Gastrocnemius medialis (tissue), 4 donors: ENCODE results near the gene RNF224. TPM values are rescaled to one million over a fixed set of nuclear protein-coding genes. Genes with fewer than 3 reads are reported as not detected.

ENCODE experiments used
- ATAC-seq, 2 donors: fragments of 150-250 bp; one replicate each; pipeline ENCODE4 v1.9.1; 2016
- DNase-seq, 2 donors: peaks; one replicate each; pipeline ENCODE4 v3.0.0-alpha.2; 2019
- H3K27ac ChIP-seq, 4 donors: fragments of 200-600 bp; sonication (generic); 1 replicate in 1 of 4; 2 replicates in 3 of 4; pipeline ENCODE4 v1.5.1; 2016 to 2018; ENCODE audit warnings: mild to moderate bottlenecking in 2 of 4, moderate library complexity in 1 of 4
- H3K27me3 ChIP-seq, 3 donors: fragments of 200-600 bp; sonication (generic) in 2 of 3; 1 replicate in 1 of 3; 2 replicates in 2 of 3; pipeline versions ENCODE4 v1.5.1 to v1.6.0; 2016 to 2019; ENCODE audit warnings: mild to moderate bottlenecking in 1 of 3, moderate library complexity in 1 of 3
- H3K36me3 ChIP-seq, 2 donors: fragments of 200-600 bp; sonication (generic) in 1 of 2; one replicate each; pipeline ENCODE4 v1.5.1; 2017 to 2018
- H3K4me1 ChIP-seq, 2 donors: fragments of 200-600 bp; sonication (generic) in 1 of 2; one replicate each; pipeline ENCODE4 v1.5.1; 2016 to 2017; ENCODE audit warnings: mild to moderate bottlenecking in 2 of 2
- H3K4me3 ChIP-seq, 4 donors: fragments of 200-600 bp; sonication (generic) in 3 of 4; 1 replicate in 1 of 4; 2 replicates in 3 of 4; pipeline ENCODE4 v1.5.1; 2016 to 2019; ENCODE audit warnings: mild to moderate bottlenecking in 2 of 4
- H3K9me3 ChIP-seq, 3 donors: fragments of 200-600 bp; sonication (generic) in 2 of 3; 1 replicate in 1 of 3; 2 replicates in 2 of 3; pipeline ENCODE4 v1.5.1; 2016 to 2019
- CTCF ChIP-seq, 5 experiments: fragments of 450-650 bp in 3 of 5; fragments of 200-600 bp in 2 of 5; sonication (generic) in 2 of 5; IDR thresholded peaks in 4 of 5; conservative IDR thresholded peaks in 1 of 5; 1 replicate in 4 of 5; 2 replicates in 1 of 5; pipeline ENCODE4 v1.5.1; 2016 to 2019; ENCODE audit warnings: antibody characterized with exemption in 5 of 5, mild to moderate bottlenecking in 3 of 5, moderate library complexity in 3 of 5
- POLR2A ChIP-seq, 2 donors: fragments of 450-650 bp; IDR thresholded peaks; one replicate each; pipeline ENCODE4 v1.6.1; 2017; ENCODE audit warnings: antibody characterized with exemption in 2 of 2, mild to moderate bottlenecking in 2 of 2, moderate library complexity in 2 of 2
- in situ Hi-C, 4 donors: fragments of 200-750 bp; cut with MboI; loops; one replicate each; pipeline versions ENCODE4 v1.15.0 to v1.8.0; 2017; ENCODE audit warnings: low sequenced_read_pairs in 4 of 4
- intact Hi-C: fragments of 100-400 bp; cut with DNase I; formaldehyde crosslinking; loops from one replicate; pipeline ENCODE4 v1.15.1; 2023; ENCODE audit warnings: low total_unique reads
- total RNA-seq, 4 donors: library from RNA; depleted of rRNA; stranded (reverse); fragments of >200 nt; gene quantifications; one replicate each; pipeline versions ENCODE4 v1.1.0 to v1.2.3, GENCODE V29; 2016

RNF224 gene
- total RNA-seq, 4 donors from 2014 or later: not detected

- Histone ChIP-seq H3K27me3 (peaks cover 28 to 42% (median 31%) of the 10 kb centered on the region in 3 donors), H3K36me3 (no peaks in the 10 kb centered on the region), H3K4me1 (peaks cover 7 to 8% of the 10 kb centered on the region in 2 donors), H3K9me3 (no peaks in the 10 kb centered on the region), H3K4me3 (no peak overlapping the region), H3K27ac (no peak overlapping the region)
- in situ Hi-C loops (loop anchor here in 1 of 4 donors (10.0 kb wide), 1 partner anchor 104 kb away; no protein-coding TSS in a partner anchor), intact Hi-C loops (no loop called here)
- ATAC-seq (no peak), DNase-seq (no peak)
- TF ChIP-seq CTCF (IDR thresholded peaks at IDR 0.05 in 4 of 5, conservative IDR thresholded peaks at IDR 0.05 in 1 of 5) (no peak), POLR2A (IDR thresholded peaks at IDR 0.05) (no peak)
These were observed 1.2 kb downstream of the RNF224 start for GRCh38 chr9:137228506-137228967.

DNA sequence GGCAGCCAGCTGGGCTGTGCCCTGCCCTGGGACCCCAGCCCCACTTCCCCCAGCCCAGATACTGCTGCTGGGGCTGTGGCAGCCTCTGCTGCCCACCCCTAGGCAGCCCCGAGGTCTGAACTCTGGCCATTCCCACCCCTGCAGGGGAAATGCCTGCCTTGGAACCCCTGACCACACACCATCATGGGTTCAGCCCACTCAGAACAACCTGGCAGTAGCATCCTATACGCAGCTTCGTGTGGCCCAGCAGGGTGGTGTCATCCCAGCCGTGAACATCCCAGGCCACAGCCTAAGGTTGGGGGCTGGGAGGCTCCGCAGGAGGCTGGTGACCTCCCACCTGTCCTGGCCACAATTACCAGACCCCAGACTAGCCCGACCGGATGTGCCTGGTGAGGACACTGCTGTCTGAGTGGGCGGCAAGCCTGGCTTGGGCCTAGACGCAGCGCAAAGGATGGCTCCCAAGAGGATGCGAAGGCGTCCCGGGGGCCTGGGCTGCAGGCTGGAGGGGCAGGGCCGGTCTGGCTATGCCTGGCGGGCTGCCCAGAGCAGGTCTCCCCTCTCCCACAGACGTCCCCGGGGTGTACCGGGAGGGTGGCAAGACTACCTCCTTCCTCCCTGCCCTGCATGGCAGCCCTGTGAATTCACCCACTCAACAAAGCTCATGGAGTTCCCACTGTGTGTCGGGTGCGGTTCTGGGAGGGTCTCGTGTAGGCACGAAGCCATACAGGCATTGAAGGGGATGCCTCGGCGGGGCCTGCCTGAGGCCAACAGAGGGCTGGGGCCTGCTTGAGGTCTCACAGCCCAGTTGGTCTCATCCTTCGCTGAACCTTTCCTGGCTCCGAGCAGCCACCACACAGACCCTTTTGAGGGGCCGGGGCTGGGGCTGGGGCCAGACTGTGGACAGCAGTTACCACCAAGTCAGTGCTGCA, 1.9 kb downstream of the RNF224 start:
- no peak for TF ChIP-seq POLR2A (IDR thresholded peaks at IDR 0.05)
- no peak for TF ChIP-seq CTCF (IDR thresholded peaks at IDR 0.05 in 4 of 5, conservative IDR thresholded peaks at IDR 0.05 in 1 of 5)
- Histone ChIP-seq H3K4me3 (no peak overlapping the region), H3K9me3 (no peaks in the 10 kb centered on the region), H3K36me3 (no peaks in the 10 kb centered on the region), H3K27me3 (peaks cover 28 to 49% (median 31%) of the 10 kb centered on the region in 3 donors), H3K4me1 (peaks cover 3% of the 10 kb centered on the region in 2 donors), H3K27ac (no peak overlapping the region)
- no peak for ATAC-seq
- in situ Hi-C loops: loop anchor here in 1 of 4 donors (10.0 kb wide), 1 partner anchor 104 kb away; no protein-coding TSS in a partner anchor
- intact Hi-C loops: no loop called here
- DNase-seq: no peak

DNA sequence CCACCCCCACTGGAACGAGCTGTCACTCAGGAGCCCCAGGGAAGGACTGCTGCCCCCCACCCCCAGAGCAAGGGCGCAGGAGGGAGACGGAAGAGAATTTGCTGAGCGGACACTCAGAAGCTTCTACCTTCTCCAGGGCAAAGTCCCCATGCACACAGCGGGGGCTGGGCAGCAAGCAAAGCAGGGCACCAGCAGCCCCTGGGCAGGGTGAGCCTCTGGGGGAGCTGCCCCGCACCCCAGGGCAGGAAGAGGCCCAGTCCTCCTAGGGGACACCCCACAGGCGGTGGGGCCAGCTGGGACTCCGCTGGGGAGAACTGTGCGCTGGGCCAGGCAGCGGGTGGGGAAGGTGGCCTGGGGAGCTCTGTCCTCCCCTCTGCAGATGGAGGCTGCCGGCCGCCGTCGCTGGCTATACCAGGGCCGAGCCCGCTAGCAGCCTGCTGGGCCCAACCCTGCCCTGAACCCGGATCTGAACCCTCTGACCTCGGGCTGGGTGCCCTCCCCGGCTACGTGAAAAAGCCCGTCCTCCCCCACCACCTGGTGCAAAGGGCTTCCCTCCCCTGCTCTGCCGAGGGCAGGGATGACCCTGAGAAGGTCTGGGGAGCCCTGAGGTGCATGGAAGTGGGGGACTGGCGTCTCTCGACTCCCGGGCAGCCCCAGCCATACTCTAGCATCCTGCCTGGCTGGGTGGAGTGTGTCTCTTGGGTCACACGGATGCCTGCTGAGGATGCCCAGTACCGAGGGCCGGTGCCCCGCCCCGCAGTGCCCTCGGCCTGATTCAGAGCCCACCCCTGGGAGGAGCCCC, 2.8 kb downstream of the RNF224 start:
- TF ChIP-seq POLR2A (IDR thresholded peaks at IDR 0.05): no peak
- no peak for ATAC-seq
- H3K4me1 ChIP-seq: no peaks in the 10 kb centered on the region
- no peaks in the 10 kb centered on the region for H3K36me3 ChIP-seq
- no peaks in the 10 kb centered on the region for H3K9me3 ChIP-seq
- peaks cover 28 to 55% (median 31%) of the 10 kb centered on the region in 3 donors for H3K27me3 ChIP-seq
- H3K4me3 ChIP-seq: no peak overlapping the region
- no peak overlapping the region for H3K27ac ChIP-seq
- DNase-seq: no peak
- intact Hi-C loops: loop anchor here (10.0 kb wide), 1 partner anchor 445 kb away; no protein-coding TSS in a partner anchor
- in situ Hi-C loops: loop anchor here in 3 of 4 donors (10.0 kb wide), 2 partner anchors 105 to 115 kb away; partner anchors contain the start of gene DPP7 (in 2 of the 3)

DNA sequence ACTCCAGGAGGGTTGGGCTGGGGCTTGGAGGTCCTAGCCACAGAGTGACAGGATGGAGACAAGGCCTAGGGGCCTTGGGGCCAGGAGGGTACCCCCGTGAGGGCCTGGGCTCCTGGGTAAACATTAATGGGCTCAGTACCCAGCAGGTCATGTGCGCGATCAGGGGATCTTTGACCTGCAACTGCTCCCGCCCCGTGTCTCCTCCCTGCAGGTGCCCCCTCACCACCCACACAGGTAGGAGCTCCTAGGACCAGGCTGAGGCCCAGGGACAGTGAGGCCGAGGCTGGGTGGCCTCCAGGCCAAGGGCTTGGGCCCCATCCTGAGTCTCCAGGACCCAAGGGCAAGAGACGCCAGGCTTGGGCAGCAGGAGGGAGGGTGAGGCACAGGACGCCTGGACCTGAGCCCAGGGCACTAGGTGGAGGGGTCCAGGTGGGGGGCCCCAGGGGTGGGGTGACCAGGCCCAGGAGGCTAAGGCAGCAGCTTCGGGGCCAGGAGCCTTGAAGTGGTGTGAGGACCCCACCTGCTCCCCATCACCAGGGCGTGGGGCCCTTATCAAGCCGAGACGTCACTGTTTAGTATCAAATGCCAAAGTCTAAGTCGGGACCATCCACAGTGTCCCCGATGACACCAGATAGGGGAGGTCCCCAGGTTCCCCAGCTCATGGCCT, 3.5 kb downstream of the RNF224 start, which contains the start of gene SLC34A3:
SLC34A3 (plus strand) TSS at position 197 of the 667 bp plus-strand sequence. CDS start 802 bp downstream, outside the sequence.
- TF ChIP-seq POLR2A (IDR thresholded peaks at IDR 0.05) (no peak), CTCF (IDR thresholded peaks at IDR 0.05 in 4 of 5, conservative IDR thresholded peaks at IDR 0.05 in 1 of 5) (no peak)
- intact Hi-C loops: loop anchor here (10.0 kb wide), 1 partner anchor 446 kb away; no protein-coding TSS in a partner anchor
- in situ Hi-C loops: loop anchor here in 2 of 4 donors (10.0 kb wide), 1 partner anchor 116 kb away; the partner anchor contains the start of gene DPP7 (in 2 of the 2)

More for the DNA sequence above, 3.5 kb downstream of the RNF224 start, which contains the start of gene SLC34A3:
- Histone ChIP-seq H3K27ac (no peak within 1 kb of the TSS), H3K36me3 (no peaks in the 10 kb centered on the region), H3K9me3 (no peaks in the 10 kb centered on the region), H3K4me1 (peaks cover under 1 to 5% of the 10 kb centered on the region in 2 donors), H3K27me3 (peaks cover 28 to 55% (median 31%) of the 10 kb centered on the region in 3 donors), H3K4me3 (no peak within 1 kb of the TSS)
- DNase-seq: no peak
- ATAC-seq: no peak
